ENCODE measurements around the gene GPR150.

GRCh38 chr5:95619096-95619495, 791 bp upstream of the GPR150 start:
- TF ChIP-seq CTCF (conservative IDR thresholded peaks at IDR 0.05; ENCODE audit: low read depth, low read length) (no peak), BHLHE40 (IDR thresholded peaks at IDR 0.05; ENCODE audit: low read depth, low read length) (no peak), POLR2A (IDR thresholded peaks at IDR 0.05; ENCODE audit: low read depth, low read length) (no peak), USF2 (IDR thresholded peaks at IDR 0.05; ENCODE audit: low read depth, low read length) (no peak), RCOR1 (IDR thresholded peaks at IDR 0.05; ENCODE audit: insufficient replicate concordance, low read length) (no peak), CEBPB (IDR thresholded peaks at IDR 0.05; ENCODE audit: low read depth, low read length) (no peak), FOS (IDR thresholded peaks at IDR 0.05; ENCODE audit: low read depth, low read length) (no peak), NFE2L2 (IDR thresholded peaks at IDR 0.05; ENCODE audit: low read depth, low read length) (no peak), SMC3 (IDR thresholded peaks at IDR 0.05; ENCODE audit: low read depth, low read length) (no peak), RFX5 (IDR thresholded peaks at IDR 0.05; ENCODE audit: low read depth, low read length) (no peak), ELK1 (IDR thresholded peaks at IDR 0.05; ENCODE audit: borderline replicate concordance, low read depth, low read length) (no peak)

All from IMR-90 (cell line).